ENCODE data around the gene SYNE1. TPM values are rescaled to one million over a fixed set of nuclear protein-coding genes. Genes with fewer than 3 reads are reported as not detected.

The SYNE1 gene
- total RNA-seq, 2 experiments from 2014 or later, result 29.5 to 35.1 TPM

DNA sequence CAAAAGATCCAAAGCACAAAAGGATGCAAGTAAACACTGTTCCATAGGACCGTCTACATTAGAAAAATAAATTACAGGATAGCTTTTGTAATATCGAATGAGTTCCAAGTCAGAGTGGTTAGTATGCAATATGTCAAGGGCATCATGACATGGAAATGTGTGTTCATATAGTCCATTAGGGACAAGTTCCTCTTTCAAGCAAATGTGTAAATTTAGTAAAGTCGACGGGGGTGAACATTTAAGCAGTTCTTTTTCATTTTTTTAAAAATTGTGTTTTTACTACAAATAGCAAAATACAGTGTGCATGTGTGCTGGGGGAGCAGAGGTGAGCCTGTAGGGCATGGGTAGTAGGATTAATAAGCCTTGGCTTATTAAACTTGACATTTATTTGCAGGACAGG lies 470.7 kb downstream of the SYNE1 start:
- Mint-ChIP-seq H3K27me3 (no peaks in the 10 kb centered on the region), H3K4me1 (ENCODE audit: low read depth) (peaks cover 39% of the 10 kb centered on the region), H3K27ac (no peak overlapping the region), H3K36me3 (ENCODE audit: low read depth) (peaks cover 44% of the 10 kb centered on the region), H3K4me3 (no peak overlapping the region), H3K9me3 (peaks cover 9% of the 10 kb centered on the region)
- CTCF ChIA-PET, result no interaction called here
- no peak for DNase-seq
- POLR2A ChIA-PET, result no interaction called here
- intact Hi-C loops (cut with micrococcal nuclease), result no loop called here
- TF ChIP-seq, protein P1, sequence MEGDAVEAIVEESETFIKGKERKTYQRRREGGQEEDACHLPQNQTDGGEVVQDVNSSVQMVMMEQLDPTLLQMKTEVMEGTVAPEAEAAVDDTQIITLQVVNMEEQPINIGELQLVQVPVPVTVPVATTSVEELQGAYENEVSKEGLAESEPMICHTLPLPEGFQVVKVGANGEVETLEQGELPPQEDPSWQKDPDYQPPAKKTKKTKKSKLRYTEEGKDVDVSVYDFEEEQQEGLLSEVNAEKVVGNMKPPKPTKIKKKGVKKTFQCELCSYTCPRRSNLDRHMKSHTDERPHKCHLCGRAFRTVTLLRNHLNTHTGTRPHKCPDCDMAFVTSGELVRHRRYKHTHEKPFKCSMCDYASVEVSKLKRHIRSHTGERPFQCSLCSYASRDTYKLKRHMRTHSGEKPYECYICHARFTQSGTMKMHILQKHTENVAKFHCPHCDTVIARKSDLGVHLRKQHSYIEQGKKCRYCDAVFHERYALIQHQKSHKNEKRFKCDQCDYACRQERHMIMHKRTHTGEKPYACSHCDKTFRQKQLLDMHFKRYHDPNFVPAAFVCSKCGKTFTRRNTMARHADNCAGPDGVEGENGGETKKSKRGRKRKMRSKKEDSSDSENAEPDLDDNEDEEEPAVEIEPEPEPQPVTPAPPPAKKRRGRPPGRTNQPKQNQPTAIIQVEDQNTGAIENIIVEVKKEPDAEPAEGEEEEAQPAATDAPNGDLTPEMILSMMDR (IDR thresholded peaks at IDR 0.05), result no peak
- ATAC-seq, result no peak

DNA sequence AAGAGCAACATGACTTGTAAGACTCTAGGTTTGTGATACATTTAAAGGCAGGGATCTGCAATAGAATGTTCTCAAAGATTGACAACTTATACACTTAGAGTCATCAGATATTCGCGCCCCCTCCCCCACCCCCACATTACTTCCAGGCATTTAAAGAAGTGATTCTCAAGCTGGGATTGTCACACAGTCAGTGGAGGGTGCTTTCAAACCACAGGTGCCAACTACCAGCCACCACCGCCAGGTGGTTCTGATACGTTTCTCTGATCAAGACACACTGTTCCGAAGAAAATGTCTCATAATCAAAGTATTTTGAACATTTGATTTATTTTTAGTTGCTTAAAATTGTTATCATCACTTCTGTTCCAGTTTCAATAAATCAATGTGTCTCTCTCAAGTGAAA lies 472.2 kb downstream of the SYNE1 start:
- Mint-ChIP-seq H3K27ac (no peak overlapping the region), H3K4me3 (no peak overlapping the region), H3K9me3 (no peaks in the 10 kb centered on the region), H3K4me1 (ENCODE audit: low read depth) (peaks cover 35% of the 10 kb centered on the region), H3K27me3 (no peaks in the 10 kb centered on the region), H3K36me3 (ENCODE audit: low read depth) (peaks cover 35% of the 10 kb centered on the region)
- no peak for DNase-seq
- intact Hi-C loops (cut with micrococcal nuclease), result no loop called here
- ChIA-PET POLR2A (interaction anchor here (0.6 kb wide), 1 partner anchor 193 kb away, joined by 3 read pairs; no protein-coding TSS in a partner anchor), CTCF (no interaction called here)
- ATAC-seq, result no peak
- TF ChIP-seq, protein P1 (IDR thresholded peaks at IDR 0.05), result no peak

DNA sequence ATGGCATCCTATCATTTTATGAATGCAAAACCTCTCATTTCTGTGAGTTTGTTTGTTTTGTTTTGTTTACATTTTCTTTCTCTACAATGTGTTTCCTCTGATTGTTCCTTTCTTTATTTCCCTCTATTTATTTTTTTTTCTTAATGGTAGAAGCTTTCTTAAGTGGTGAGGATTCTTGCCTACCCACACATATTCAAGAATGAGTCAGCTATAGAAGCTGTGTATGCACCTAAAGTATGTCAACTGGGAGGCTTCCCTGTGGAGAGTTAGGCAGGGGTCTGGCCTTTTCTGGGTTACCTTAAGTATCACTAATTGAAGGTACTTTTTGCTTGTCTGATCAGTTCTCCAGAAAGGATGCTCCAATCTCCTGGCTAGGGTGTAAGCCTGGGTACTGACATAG lies 475.7 kb downstream of the SYNE1 start:
- Mint-ChIP-seq H3K36me3 (ENCODE audit: low read depth) (peaks cover 31% of the 10 kb centered on the region), H3K27ac (peak overlapping the region; percentile 35), H3K4me1 (ENCODE audit: low read depth) (peaks cover 25% of the 10 kb centered on the region), H3K9me3 (no peaks in the 10 kb centered on the region), H3K4me3 (no peak overlapping the region), H3K27me3 (no peaks in the 10 kb centered on the region)
- TF ChIP-seq, protein P1 (IDR thresholded peaks at IDR 0.05), result no peak
- POLR2A ChIA-PET, result no interaction called here
- DNase-seq, result no peak
- ATAC-seq, result peak; percentile 81
- CTCF ChIA-PET, result interaction anchor here (0.6 kb wide), 1 partner anchor 9 kb away, joined by 3 read pairs; no protein-coding TSS in a partner anchor
- intact Hi-C loops (cut with micrococcal nuclease), result no loop called here

DNA sequence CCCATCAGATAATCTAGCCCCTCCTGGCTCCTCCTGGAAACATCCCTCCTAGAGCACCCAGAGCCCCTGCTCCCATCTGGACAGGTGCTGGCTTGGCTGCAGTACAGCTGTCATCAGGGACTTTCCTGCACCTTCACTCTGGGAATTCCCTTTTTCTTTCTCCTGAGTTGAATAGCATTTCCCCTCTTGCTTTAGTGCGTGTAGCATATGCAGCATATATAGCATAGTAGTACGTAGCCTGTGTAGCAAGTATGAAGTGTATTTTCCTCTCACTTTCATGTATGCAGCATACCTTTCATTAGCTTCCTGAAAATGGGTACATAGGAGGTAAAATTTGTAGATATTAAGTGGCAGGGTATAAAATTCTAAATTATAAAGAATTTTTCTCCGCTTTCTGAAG lies 476.8 kb downstream of the SYNE1 start:
- peaks cover 28% of the 10 kb centered on the region for H3K36me3 Mint-ChIP-seq (ENCODE audit: low read depth)
- H3K4me3 Mint-ChIP-seq, result no peak overlapping the region
- peaks cover 22% of the 10 kb centered on the region for H3K4me1 Mint-ChIP-seq (ENCODE audit: low read depth)
- CTCF ChIA-PET, result interaction anchor here (1.0 to 1.2 kb wide), 2 partner anchors 46 to 107 kb away, joined by 3 read pairs; no protein-coding TSS in a partner anchor
- H3K27me3 Mint-ChIP-seq, result no peaks in the 10 kb centered on the region
- peak overlapping the region; percentile 90 for H3K27ac Mint-ChIP-seq
- POLR2A ChIA-PET, result interaction anchor here (1.3 kb wide), 1 partner anchor 9 kb away, joined by 4 read pairs; no protein-coding TSS in a partner anchor
- H3K9me3 Mint-ChIP-seq, result no peaks in the 10 kb centered on the region
- DNase-seq (peak; percentile 24), ATAC-seq (peak; percentile 85)
- TF ChIP-seq, protein P1 (IDR thresholded peaks at IDR 0.05), result no peak
- intact Hi-C loops (cut with micrococcal nuclease), result no loop called here

DNA sequence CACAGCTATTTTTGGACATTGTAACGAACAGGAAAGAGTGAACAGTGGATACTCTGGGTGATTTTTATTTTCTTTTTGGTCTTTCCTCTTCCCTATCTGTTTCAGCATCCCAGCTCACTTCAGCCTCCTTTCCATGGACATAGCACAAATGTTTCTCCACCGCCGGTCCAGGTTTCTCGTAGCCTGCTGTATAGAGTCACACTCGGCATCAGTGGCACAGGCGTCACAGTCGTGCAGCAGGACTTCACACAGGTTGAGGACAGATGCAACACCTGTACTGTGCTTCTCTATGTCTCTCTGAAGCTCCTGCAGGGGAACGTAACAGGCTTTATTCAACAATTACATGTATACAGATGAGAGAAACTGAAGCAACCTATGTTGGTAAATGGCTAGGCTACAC lies 481.4 kb downstream of the SYNE1 start:
- Mint-ChIP-seq H3K4me1 (ENCODE audit: low read depth) (peaks cover 10% of the 10 kb centered on the region), H3K36me3 (ENCODE audit: low read depth) (peaks cover 31% of the 10 kb centered on the region), H3K4me3 (no peak overlapping the region), H3K9me3 (no peaks in the 10 kb centered on the region), H3K27ac (no peak overlapping the region), H3K27me3 (no peaks in the 10 kb centered on the region)
- ChIA-PET POLR2A (interaction anchor here (0.5 kb wide), 1 partner anchor 90 kb away, joined by 3 read pairs; no protein-coding TSS in a partner anchor), CTCF (interaction anchor here (0.8 kb wide), 1 partner anchor 112 kb away, joined by 3 read pairs; no protein-coding TSS in a partner anchor)
- TF ChIP-seq, protein P1 (IDR thresholded peaks at IDR 0.05), result no peak
- intact Hi-C loops (cut with micrococcal nuclease), result no loop called here
- DNase-seq, result no peak
- ATAC-seq, result no peak

All from activated CD8-positive, alpha-beta T cell treated with anti-CD3 and anti-CD28 coated beads for 36 hours (primary cell).